ENCODE measurements around the gene ATP13A3.
"Not testable (repeated sequence)": the region's sequence is repeated elsewhere in the genome, so short reads cannot be mapped to it uniquely, and the experiment has no call there.

The ATP13A3 gene

GRCh38 chr3:194486540-194487288 lies at the start of gene ATP13A3:
ATP13A3 (minus strand) TSS chr3:194487002; CDS start chr3:194462190, 24,812 bp downstream.
- DNase-seq, result peak; percentile 83 to 87

- DNase-seq, result not testable (repeated sequence)
These were observed 48.4 kb upstream of the ATP13A3 start for GRCh38 chr3:194535199-194535598.

GRCh38 chr3:194534243-194534642 lies 47.4 kb upstream of the ATP13A3 start:
- DNase-seq, result no peak

GRCh38 chr3:194532591-194532990 lies 45.8 kb upstream of the ATP13A3 start:
- DNase-seq, result no peak

GRCh38 chr3:194527726-194528125 lies 40.9 kb upstream of the ATP13A3 start:
- DNase-seq, result no peak

GRCh38 chr3:194526164-194526563 lies 39.4 kb upstream of the ATP13A3 start:
- DNase-seq, result no peak

- DNase-seq, result no peak
These were observed 35.8 kb upstream of the ATP13A3 start for GRCh38 chr3:194522579-194523046.

- no peak for DNase-seq
These were observed 34.9 kb upstream of the ATP13A3 start for GRCh38 chr3:194521510-194522260.

GRCh38 chr3:194520682-194521162 lies 33.9 kb upstream of the ATP13A3 start:
- DNase-seq, result peak; percentile 82 to 90

GRCh38 chr3:194520201-194520600 lies 33.4 kb upstream of the ATP13A3 start:
- DNase-seq, result peak; percentile 11 to 21

- DNase-seq, result no peak
These were observed 31.9 kb upstream of the ATP13A3 start for GRCh38 chr3:194518652-194519051.

- no peak for DNase-seq
These were observed 30.5 kb upstream of the ATP13A3 start for GRCh38 chr3:194517333-194517732.

GRCh38 chr3:194514626-194515025 lies 27.8 kb upstream of the ATP13A3 start:
- no peak for DNase-seq

- no peak for DNase-seq
These were observed 26.2 kb upstream of the ATP13A3 start for GRCh38 chr3:194512895-194513601.

- no peak for DNase-seq
These were observed 22.0 kb upstream of the ATP13A3 start for GRCh38 chr3:194508491-194509453.

- DNase-seq, result no peak
These were observed 20.8 kb upstream of the ATP13A3 start for GRCh38 chr3:194507571-194507970.

- DNase-seq, result no peak
These were observed 19.1 kb upstream of the ATP13A3 start for GRCh38 chr3:194505791-194506415.

GRCh38 chr3:194504861-194505260 lies 18.1 kb upstream of the ATP13A3 start:
- DNase-seq, result no peak

- no peak for DNase-seq
These were observed 17.3 kb upstream of the ATP13A3 start for GRCh38 chr3:194504146-194504545.

- DNase-seq, result no peak
These were observed 16.3 kb upstream of the ATP13A3 start for GRCh38 chr3:194503081-194503531.

GRCh38 chr3:194500198-194500597 lies 13.4 kb upstream of the ATP13A3 start:
- DNase-seq, result no peak

Measured in activated CD4-positive, alpha-beta T cell treated with anti-CD3 and anti-CD28 coated beads, Interleukin-2, amount 50 U/mL, for 48 hours (primary cell).